ENCODE results near the gene SLFN12L.

- TF ChIP-seq, protein P1, sequence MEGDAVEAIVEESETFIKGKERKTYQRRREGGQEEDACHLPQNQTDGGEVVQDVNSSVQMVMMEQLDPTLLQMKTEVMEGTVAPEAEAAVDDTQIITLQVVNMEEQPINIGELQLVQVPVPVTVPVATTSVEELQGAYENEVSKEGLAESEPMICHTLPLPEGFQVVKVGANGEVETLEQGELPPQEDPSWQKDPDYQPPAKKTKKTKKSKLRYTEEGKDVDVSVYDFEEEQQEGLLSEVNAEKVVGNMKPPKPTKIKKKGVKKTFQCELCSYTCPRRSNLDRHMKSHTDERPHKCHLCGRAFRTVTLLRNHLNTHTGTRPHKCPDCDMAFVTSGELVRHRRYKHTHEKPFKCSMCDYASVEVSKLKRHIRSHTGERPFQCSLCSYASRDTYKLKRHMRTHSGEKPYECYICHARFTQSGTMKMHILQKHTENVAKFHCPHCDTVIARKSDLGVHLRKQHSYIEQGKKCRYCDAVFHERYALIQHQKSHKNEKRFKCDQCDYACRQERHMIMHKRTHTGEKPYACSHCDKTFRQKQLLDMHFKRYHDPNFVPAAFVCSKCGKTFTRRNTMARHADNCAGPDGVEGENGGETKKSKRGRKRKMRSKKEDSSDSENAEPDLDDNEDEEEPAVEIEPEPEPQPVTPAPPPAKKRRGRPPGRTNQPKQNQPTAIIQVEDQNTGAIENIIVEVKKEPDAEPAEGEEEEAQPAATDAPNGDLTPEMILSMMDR (IDR thresholded peaks at IDR 0.05; ENCODE audit: low read depth, low read length), result no peak
- TF ChIP-seq EZH2phosphoT487 (IDR thresholded peaks at IDR 0.05; ENCODE audit: low read depth), result no peak
Observed at GRCh38 chr17:35498448-35499178, 38.9 kb downstream of the SLFN12L start.
